ENCODE data around the gene PTPRN2.

Gene PTPRN2

DNA sequence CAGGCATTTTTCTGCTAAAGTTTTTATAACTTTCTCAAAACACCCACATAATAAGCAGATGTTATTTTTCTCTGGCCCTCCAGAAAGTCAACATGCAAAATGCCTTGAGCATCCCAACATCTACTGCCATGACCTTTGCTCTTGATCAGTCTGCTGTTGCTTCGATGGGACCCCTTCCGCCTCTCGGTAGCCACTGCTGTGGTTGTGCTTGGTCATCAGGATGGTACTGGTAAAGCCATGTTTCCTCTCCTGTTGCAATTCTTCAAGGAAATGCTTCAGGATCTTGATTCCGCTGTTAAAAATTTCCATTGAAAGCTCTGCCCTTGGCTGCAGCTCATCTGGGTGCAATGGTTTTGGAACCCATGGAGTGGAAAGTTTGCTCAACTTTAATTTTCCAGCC lies 717.8 kb downstream of the PTPRN2 start:
- H3K27ac ChIP-seq (ENCODE audit: low read depth, low read length), result no peak overlapping the region
- H3K4me1 ChIP-seq (ENCODE audit: control insufficient read depth in 5 of 5, insufficient read depth in 5 of 5, low read length in 5 of 5), result peaks cover 0 to 2% (median 0%) of the 10 kb centered on the region in 5 donors
- peaks cover 0 to 7% (median 0%) of the 10 kb centered on the region in 5 donors for H3K9me3 ChIP-seq (ENCODE audit: control insufficient read depth in 5 of 5, low read length in 5 of 5)
- H3K9ac ChIP-seq (ENCODE audit: low read length in 5 of 5), result no peak overlapping the region
- peaks cover 0 to 13% (median 11%) of the 10 kb centered on the region in 5 donors for H3K27me3 ChIP-seq (ENCODE audit: control insufficient read depth in 5 of 5, insufficient read depth in 4 of 5, low read length in 5 of 5)
- H3K36me3 ChIP-seq (ENCODE audit: control insufficient read depth in 5 of 5, insufficient read depth in 5 of 5, low read length in 5 of 5), result no peaks in the 10 kb centered on the region
- H3K4me3 ChIP-seq (ENCODE audit: low read depth in 1 of 5, low read length in 5 of 5), result no peak overlapping the region

DNA sequence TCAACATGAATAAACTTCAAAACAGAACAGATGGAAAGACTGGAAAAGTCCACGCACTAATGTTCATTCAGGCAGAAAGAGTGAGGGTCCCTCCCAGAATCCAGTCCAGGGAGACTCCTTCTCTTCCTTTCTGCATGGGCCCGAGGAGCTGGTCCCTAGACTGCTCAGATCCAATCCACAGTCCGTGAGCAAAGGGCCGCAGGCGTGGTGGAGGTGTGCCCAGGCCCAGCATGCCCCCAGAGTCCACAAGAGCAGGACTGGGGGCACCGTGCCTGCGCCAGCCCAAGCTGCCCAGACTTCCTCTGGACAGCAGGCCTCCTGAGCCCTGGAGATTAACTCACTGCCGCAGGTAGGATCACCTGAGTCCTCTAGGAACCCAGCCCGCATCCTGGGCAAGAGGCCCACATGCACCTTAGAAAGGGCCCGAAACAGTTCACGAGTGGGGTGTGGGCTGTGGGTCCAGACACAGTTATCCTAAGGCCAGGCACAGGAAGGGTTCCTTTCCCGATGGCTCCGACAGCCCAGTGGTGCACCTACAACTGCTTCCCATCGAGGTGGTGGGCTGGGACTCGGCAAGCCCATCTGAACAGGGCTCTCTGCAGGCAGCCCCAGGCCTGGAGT lies 719.8 kb downstream of the PTPRN2 start:
- Histone ChIP-seq H3K9me3 (ENCODE audit: control insufficient read depth in 5 of 5, low read length in 5 of 5) (peaks cover 0 to 7% (median 0%) of the 10 kb centered on the region in 5 donors), H3K36me3 (ENCODE audit: control insufficient read depth in 5 of 5, insufficient read depth in 5 of 5, low read length in 5 of 5) (no peaks in the 10 kb centered on the region)

DNA sequence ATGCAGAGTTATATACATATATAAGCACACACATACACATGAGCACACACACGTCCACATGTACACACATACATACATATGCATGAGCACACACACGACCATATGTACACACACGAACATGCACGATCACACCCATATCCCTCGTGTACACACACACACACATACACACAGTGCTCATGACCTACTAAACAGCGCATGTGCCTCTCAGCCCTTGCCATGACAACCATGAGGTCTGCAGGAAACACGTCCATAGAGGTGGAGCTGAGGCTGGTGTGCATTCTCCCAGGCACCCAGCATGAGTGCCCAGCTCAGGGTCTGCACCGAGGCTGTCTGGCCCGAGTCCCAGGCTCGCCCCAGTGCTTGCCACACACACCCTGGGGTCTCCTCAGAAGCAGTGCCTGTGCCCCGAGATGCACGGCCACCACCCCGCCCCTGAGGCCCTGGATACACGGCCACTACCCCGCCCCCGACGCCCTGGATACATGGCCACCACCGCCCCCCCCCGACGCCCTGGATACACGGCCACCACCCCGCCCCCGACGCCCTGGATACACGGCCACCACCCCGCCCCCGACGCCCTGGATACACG lies 721.2 kb downstream of the PTPRN2 start:
- no peaks in the 10 kb centered on the region for H3K4me1 ChIP-seq (ENCODE audit: control insufficient read depth in 5 of 5, insufficient read depth in 5 of 5, low read length in 5 of 5)
- H3K4me3 ChIP-seq (ENCODE audit: low read depth in 1 of 5, low read length in 5 of 5), result no peak overlapping the region
- H3K9me3 ChIP-seq (ENCODE audit: control insufficient read depth in 5 of 5, low read length in 5 of 5), result peaks cover 0 to 7% (median 0%) of the 10 kb centered on the region in 5 donors
- no peak overlapping the region for H3K27ac ChIP-seq (ENCODE audit: low read depth, low read length)
- H3K9ac ChIP-seq (ENCODE audit: low read length in 5 of 5), result no peak overlapping the region
- H3K27me3 ChIP-seq (ENCODE audit: control insufficient read depth in 5 of 5, insufficient read depth in 4 of 5, low read length in 5 of 5), result peaks cover 0 to 3% (median 0%) of the 10 kb centered on the region in 5 donors
- H3K36me3 ChIP-seq (ENCODE audit: control insufficient read depth in 5 of 5, insufficient read depth in 5 of 5, low read length in 5 of 5), result no peaks in the 10 kb centered on the region

More for the DNA sequence above, 719.8 kb downstream of the PTPRN2 start:
- Histone ChIP-seq H3K4me1 (ENCODE audit: control insufficient read depth in 5 of 5, insufficient read depth in 5 of 5, low read length in 5 of 5) (no peaks in the 10 kb centered on the region), H3K4me3 (ENCODE audit: low read depth in 1 of 5, low read length in 5 of 5) (no peak overlapping the region), H3K27me3 (ENCODE audit: control insufficient read depth in 5 of 5, insufficient read depth in 4 of 5, low read length in 5 of 5) (peaks cover 0 to 3% (median 0%) of the 10 kb centered on the region in 5 donors), H3K9ac (ENCODE audit: low read length in 5 of 5) (no peak overlapping the region), H3K27ac (ENCODE audit: low read depth, low read length) (no peak overlapping the region)

DNA sequence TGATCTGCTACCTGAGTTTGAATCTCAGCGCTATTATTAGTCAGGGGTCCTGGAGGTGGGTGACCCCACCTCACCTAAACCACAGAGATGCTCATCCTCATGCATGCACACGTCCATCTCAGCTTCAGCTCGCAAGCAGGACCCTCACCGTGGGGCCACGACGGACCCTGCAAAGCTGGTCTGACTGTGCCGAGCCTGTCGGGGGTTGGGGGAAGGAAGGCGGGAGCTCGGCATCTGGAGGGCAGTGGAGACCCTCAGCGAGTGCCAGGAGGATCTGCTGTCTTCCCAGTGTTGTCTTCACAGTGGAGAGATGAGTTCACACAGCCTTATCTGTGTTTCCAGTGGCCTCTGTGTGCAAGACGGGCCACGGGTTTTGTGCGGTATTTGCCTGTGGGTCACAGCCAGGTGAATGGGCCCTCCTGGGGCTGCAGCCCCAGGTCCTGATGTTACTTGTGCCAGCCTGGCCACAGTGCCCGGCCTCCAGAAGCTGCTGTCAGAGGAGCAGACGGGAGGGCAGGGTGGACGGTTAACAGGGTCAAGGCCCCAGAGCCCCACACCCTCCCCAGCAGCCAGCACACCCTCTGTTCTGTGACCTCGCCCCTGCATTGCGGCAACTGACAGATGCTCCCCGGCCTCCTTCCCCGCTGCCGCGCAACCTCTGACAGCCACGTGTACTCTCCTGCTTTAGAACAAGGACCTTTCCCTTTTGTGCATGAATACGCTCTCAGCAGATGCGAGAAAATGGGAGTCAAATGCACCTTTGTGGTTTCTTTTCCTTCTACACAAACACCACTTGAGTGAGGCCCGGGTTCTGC lies 722.1 kb downstream of the PTPRN2 start:
- peaks cover 0 to 7% (median 0%) of the 10 kb centered on the region in 5 donors for H3K9me3 ChIP-seq (ENCODE audit: control insufficient read depth in 5 of 5, low read length in 5 of 5)
- peaks cover 0 to 3% (median 0%) of the 10 kb centered on the region in 5 donors for H3K27me3 ChIP-seq (ENCODE audit: control insufficient read depth in 5 of 5, insufficient read depth in 4 of 5, low read length in 5 of 5)
- no peaks in the 10 kb centered on the region for H3K36me3 ChIP-seq (ENCODE audit: control insufficient read depth in 5 of 5, insufficient read depth in 5 of 5, low read length in 5 of 5)
- H3K9ac ChIP-seq (ENCODE audit: low read length in 5 of 5), result no peak overlapping the region
- H3K27ac ChIP-seq (ENCODE audit: low read depth, low read length), result no peak overlapping the region
- H3K4me3 ChIP-seq (ENCODE audit: low read depth in 1 of 5, low read length in 5 of 5), result no peak overlapping the region
- no peaks in the 10 kb centered on the region for H3K4me1 ChIP-seq (ENCODE audit: control insufficient read depth in 5 of 5, insufficient read depth in 5 of 5, low read length in 5 of 5)

GRCh38 chr7:157864911-157865310 lies 722.7 kb downstream of the PTPRN2 start:
- H3K27ac ChIP-seq (ENCODE audit: low read depth, low read length), result no peak overlapping the region
- no peak overlapping the region for H3K4me3 ChIP-seq (ENCODE audit: low read depth in 1 of 5, low read length in 5 of 5)
- H3K27me3 ChIP-seq (ENCODE audit: control insufficient read depth in 5 of 5, insufficient read depth in 4 of 5, low read length in 5 of 5), result peaks cover 0 to 3% (median 0%) of the 10 kb centered on the region in 5 donors
- no peaks in the 10 kb centered on the region for H3K4me1 ChIP-seq (ENCODE audit: control insufficient read depth in 5 of 5, insufficient read depth in 5 of 5, low read length in 5 of 5)
- peaks cover 0 to 4% (median 0%) of the 10 kb centered on the region in 5 donors for H3K9me3 ChIP-seq (ENCODE audit: control insufficient read depth in 5 of 5, low read length in 5 of 5)
- no peaks in the 10 kb centered on the region for H3K36me3 ChIP-seq (ENCODE audit: control insufficient read depth in 5 of 5, insufficient read depth in 5 of 5, low read length in 5 of 5)
- H3K9ac ChIP-seq (ENCODE audit: low read length in 5 of 5), result no peak overlapping the region

GRCh38 chr7:157863906-157864810 lies 723.5 kb downstream of the PTPRN2 start:
- Histone ChIP-seq H3K9ac (ENCODE audit: low read length in 5 of 5) (no peak overlapping the region), H3K27me3 (ENCODE audit: control insufficient read depth in 5 of 5, insufficient read depth in 4 of 5, low read length in 5 of 5) (peaks cover 0 to 3% (median 0%) of the 10 kb centered on the region in 5 donors), H3K36me3 (ENCODE audit: control insufficient read depth in 5 of 5, insufficient read depth in 5 of 5, low read length in 5 of 5) (no peaks in the 10 kb centered on the region), H3K27ac (ENCODE audit: low read depth, low read length) (no peak overlapping the region), H3K4me1 (ENCODE audit: control insufficient read depth in 5 of 5, insufficient read depth in 5 of 5, low read length in 5 of 5) (no peaks in the 10 kb centered on the region), H3K9me3 (ENCODE audit: control insufficient read depth in 5 of 5, low read length in 5 of 5) (no peaks in the 10 kb centered on the region), H3K4me3 (ENCODE audit: low read depth in 1 of 5, low read length in 5 of 5) (no peak overlapping the region)

GRCh38 chr7:157863176-157863575 lies 724.4 kb downstream of the PTPRN2 start:
- H3K27me3 ChIP-seq (ENCODE audit: control insufficient read depth in 5 of 5, insufficient read depth in 4 of 5, low read length in 5 of 5), result peaks cover 0 to 3% (median 0%) of the 10 kb centered on the region in 5 donors
- no peaks in the 10 kb centered on the region for H3K9me3 ChIP-seq (ENCODE audit: control insufficient read depth in 5 of 5, low read length in 5 of 5)
- no peaks in the 10 kb centered on the region for H3K36me3 ChIP-seq (ENCODE audit: control insufficient read depth in 5 of 5, insufficient read depth in 5 of 5, low read length in 5 of 5)
- no peak overlapping the region for H3K9ac ChIP-seq (ENCODE audit: low read length in 5 of 5)
- no peaks in the 10 kb centered on the region for H3K4me1 ChIP-seq (ENCODE audit: control insufficient read depth in 5 of 5, insufficient read depth in 5 of 5, low read length in 5 of 5)
- no peak overlapping the region for H3K4me3 ChIP-seq (ENCODE audit: low read depth in 1 of 5, low read length in 5 of 5)
- H3K27ac ChIP-seq (ENCODE audit: low read depth, low read length), result no peak overlapping the region

- Histone ChIP-seq H3K4me3 (ENCODE audit: low read depth in 1 of 5, low read length in 5 of 5) (no peak overlapping the region), H3K4me1 (ENCODE audit: control insufficient read depth in 5 of 5, insufficient read depth in 5 of 5, low read length in 5 of 5) (no peaks in the 10 kb centered on the region), H3K9me3 (ENCODE audit: control insufficient read depth in 5 of 5, low read length in 5 of 5) (no peaks in the 10 kb centered on the region), H3K27me3 (ENCODE audit: control insufficient read depth in 5 of 5, insufficient read depth in 4 of 5, low read length in 5 of 5) (peaks cover 0 to 3% (median 0%) of the 10 kb centered on the region in 5 donors), H3K9ac (ENCODE audit: low read length in 5 of 5) (no peak overlapping the region), H3K27ac (ENCODE audit: low read depth, low read length) (no peak overlapping the region), H3K36me3 (ENCODE audit: control insufficient read depth in 5 of 5, insufficient read depth in 5 of 5, low read length in 5 of 5) (no peaks in the 10 kb centered on the region)
These were observed 724.9 kb downstream of the PTPRN2 start for GRCh38 chr7:157862731-157863130.

DNA sequence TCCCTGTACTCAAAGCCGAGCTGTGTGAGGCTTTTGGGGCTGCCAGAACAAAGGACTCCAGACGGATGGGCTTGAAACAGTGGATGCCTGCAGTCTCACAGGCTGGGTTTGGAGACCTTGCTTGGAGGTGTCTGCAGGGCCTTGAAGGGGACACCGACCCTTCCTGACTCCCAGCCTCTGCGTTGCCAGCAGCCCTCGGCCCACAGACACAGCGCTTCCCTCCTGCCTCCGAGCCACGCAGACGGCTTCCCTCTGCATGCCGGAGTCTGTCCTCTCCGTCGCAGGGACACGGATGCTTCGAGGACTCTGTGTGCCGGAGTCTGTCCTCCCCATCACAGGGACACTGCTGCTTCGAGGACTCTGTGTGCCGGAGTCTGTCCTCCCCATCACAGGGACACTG lies 726.1 kb downstream of the PTPRN2 start:
- no peaks in the 10 kb centered on the region for H3K36me3 ChIP-seq (ENCODE audit: control insufficient read depth in 5 of 5, insufficient read depth in 5 of 5, low read length in 5 of 5)
- no peaks in the 10 kb centered on the region for H3K9me3 ChIP-seq (ENCODE audit: control insufficient read depth in 5 of 5, low read length in 5 of 5)
- no peak overlapping the region for H3K4me3 ChIP-seq (ENCODE audit: low read depth in 1 of 5, low read length in 5 of 5)
- H3K4me1 ChIP-seq (ENCODE audit: control insufficient read depth in 5 of 5, insufficient read depth in 5 of 5, low read length in 5 of 5), result no peaks in the 10 kb centered on the region
- H3K9ac ChIP-seq (ENCODE audit: low read length in 5 of 5), result no peak overlapping the region
- no peak overlapping the region for H3K27ac ChIP-seq (ENCODE audit: low read depth, low read length)
- H3K27me3 ChIP-seq (ENCODE audit: control insufficient read depth in 5 of 5, insufficient read depth in 4 of 5, low read length in 5 of 5), result peaks cover 0 to 3% (median 0%) of the 10 kb centered on the region in 5 donors
